Mucosa of gallbladder (tissue), 1 donor: ENCODE results near the gene QRICH2. TPM values are rescaled to one million over a fixed set of nuclear protein-coding genes. Genes with fewer than 3 reads are reported as not detected.
"Not testable (repeated sequence)": the region's sequence is repeated elsewhere in the genome, so short reads cannot be mapped to it uniquely, and the experiment has no call there.

ENCODE experiments used
- DNase-seq: peaks from one replicate; pipeline ENCODE4 v3.0.0-alpha.2; 2020; ENCODE audit warnings: low spot score
- total RNA-seq: library from RNA; stranded (reverse); gene quantifications from one replicate; pipeline ENCODE4 v1.2.1, GENCODE V29; 2021
- donor health status: DM: no; HTN: no; CAD: no.

The QRICH2 gene
- total RNA-seq, 1 donor from 2014 or later: 3.8 TPM

- no peak for DNase-seq
Observed at GRCh38 chr17:76267051-76267576, 41.0 kb downstream of the QRICH2 start.

- DNase-seq: no peak
Observed at GRCh38 chr17:76266244-76266938, 41.7 kb downstream of the QRICH2 start.

GRCh38 chr17:76265624-76266243, 42.3 kb downstream of the QRICH2 start:
- DNase-seq: peak; percentile 60

GRCh38 chr17:76264755-76265623, 43.1 kb downstream of the QRICH2 start, which contains the start of gene UBALD2:
TSS of gene UBALD2 (plus strand) at chr17:76265348. CDS start at chr17:76265506, 158 bp downstream.
- DNase-seq: peak; percentile 100

GRCh38 chr17:76264425-76264754, 43.7 kb downstream of the QRICH2 start:
- DNase-seq: no peak

- no peak for DNase-seq
Observed at GRCh38 chr17:76263896-76264295, 44.2 kb downstream of the QRICH2 start.

- DNase-seq: peak; percentile 78
Observed at GRCh38 chr17:76262732-76263344, 45.2 kb downstream of the QRICH2 start.

- DNase-seq: no peak
Observed at GRCh38 chr17:76261421-76262215, 46.5 kb downstream of the QRICH2 start.

GRCh38 chr17:76260669-76261068, 47.4 kb downstream of the QRICH2 start:
- no peak for DNase-seq

GRCh38 chr17:76260220-76260619, 47.9 kb downstream of the QRICH2 start:
- DNase-seq: no peak

GRCh38 chr17:76256430-76257050, 51.5 kb downstream of the QRICH2 start:
- DNase-seq: not testable (repeated sequence)

GRCh38 chr17:76255801-76256429, 52.2 kb downstream of the QRICH2 start:
- DNase-seq: no peak

GRCh38 chr17:76254275-76254674, 53.8 kb downstream of the QRICH2 start:
- DNase-seq: no peak

- DNase-seq: no peak
Observed at GRCh38 chr17:76253841-76254240, 54.2 kb downstream of the QRICH2 start.

- not testable (repeated sequence) for DNase-seq
Observed at GRCh38 chr17:76252967-76253766, 54.9 kb downstream of the QRICH2 start.

GRCh38 chr17:76252040-76252954, 55.8 kb downstream of the QRICH2 start:
- peak; percentile 50 for DNase-seq

GRCh38 chr17:76251478-76252039, 56.5 kb downstream of the QRICH2 start:
- no peak for DNase-seq

- no peak for DNase-seq
Observed at GRCh38 chr17:76250141-76250540, 57.9 kb downstream of the QRICH2 start.
